NCI-H446 (cell line): Measurements from ENCODE around the gene CHIA.

Experiments
- DNase-seq, 2 experiments: peaks; one replicate each; lab custom pipeline; 2025; lab: John Stamatoyannopoulos, UW

Gene CHIA

DNA sequence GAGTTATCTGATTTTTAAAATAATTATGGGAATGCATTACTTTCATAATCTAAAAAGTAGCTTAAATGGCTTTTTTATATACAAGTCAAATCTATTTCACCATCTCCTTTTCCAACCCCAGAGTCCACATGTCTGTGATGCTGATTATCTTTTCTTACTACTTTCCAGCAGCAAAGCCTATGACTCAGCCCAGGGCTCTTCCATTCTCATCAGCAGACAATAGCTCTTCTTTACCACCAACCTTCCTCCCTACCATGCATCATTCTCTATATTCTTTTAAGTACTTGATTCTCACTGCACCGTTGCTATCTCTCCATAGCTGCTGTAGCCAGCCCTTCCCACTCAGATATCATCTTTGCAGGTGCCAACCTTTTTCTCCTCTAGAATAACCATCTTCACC is 75.6 kb downstream of the CHIA start:
- DNase-seq, result no peak

DNA sequence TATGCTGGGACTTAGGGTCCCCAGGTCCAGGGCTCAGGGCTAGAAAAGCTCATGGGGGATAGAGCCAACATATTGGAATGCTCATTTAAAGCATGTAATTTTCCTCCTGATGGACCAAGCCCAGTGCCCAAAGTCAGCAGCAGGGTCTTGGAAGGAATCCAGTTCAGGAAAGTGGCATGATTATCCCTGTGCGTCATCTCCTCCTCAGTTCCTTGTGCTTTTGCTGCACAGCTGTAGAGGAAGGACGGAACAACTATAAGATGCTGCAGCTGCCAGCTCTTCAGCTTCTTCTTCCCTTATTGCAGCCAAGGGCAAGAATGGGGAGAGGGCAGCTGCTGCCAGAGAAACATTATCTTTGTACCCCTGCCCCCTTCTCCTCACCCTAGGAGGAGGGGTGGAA is 78.5 kb downstream of the CHIA start:
- peak in 1 of 2 experiments; percentile 8 for DNase-seq

DNA sequence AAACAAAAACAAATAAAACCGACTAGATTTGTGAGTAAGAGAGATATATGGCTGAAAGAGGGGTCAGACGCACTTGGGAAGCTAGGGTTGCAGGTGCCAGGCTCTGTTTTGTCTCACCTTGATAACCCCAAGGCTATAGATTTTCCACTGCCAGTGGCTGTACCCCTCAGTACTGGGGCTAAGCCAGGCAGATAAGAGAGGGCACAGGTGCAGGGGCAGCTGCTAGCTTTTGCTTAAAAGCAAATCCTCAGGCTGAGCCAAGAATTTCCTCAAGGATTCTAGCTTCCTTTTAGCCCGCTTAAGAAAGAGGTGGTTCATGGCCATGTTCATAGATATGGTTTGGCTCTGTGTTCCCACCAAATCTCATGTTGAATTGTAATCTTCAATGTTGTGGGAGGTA is 79.0 kb downstream of the CHIA start:
- DNase-seq, result no peak
